Mesenchymal stem cell (in vitro differentiated cells and primary cell): ENCODE measurements around the gene BEST1.

Experiments used
- DNase-seq: peaks from one replicate; pipeline ENCODE4 v3.0.0-alpha.2; 2013
- H2AFZ ChIP-seq: one replicate; pipeline ENCODE4 v1.6.1; 2013; ENCODE audit warnings: low read depth, mild to moderate bottlenecking, control low read depth, inconsistent platforms, low read length, moderate library complexity
- H2AK5ac ChIP-seq: 2 replicates; pipeline ENCODE4 v1.6.1; 2013; ENCODE audit warnings: low read length, moderate library complexity, mild to moderate bottlenecking, inconsistent platforms; ENCODE audit not compliant: severe bottlenecking
- H2BK120ac ChIP-seq: one replicate; pipeline ENCODE4 v1.6.1; 2013; ENCODE audit warnings: low read depth, mild to moderate bottlenecking, inconsistent platforms, low read length, moderate library complexity
- H2BK12ac ChIP-seq, 2 experiments: one replicate each; pipeline ENCODE4 v1.6.1; 2013; ENCODE audit warnings: inconsistent platforms in 2 of 2, low read length in 2 of 2, mild to moderate bottlenecking in 2 of 2, moderate library complexity in 2 of 2, control low read depth in 1 of 2
- H2BK15ac ChIP-seq: one replicate; pipeline ENCODE4 v1.6.1; 2013; ENCODE audit warnings: mild to moderate bottlenecking, low read depth, inconsistent platforms; ENCODE audit not compliant: poor library complexity, severe bottlenecking
- H2BK5ac ChIP-seq: 2 replicates; pipeline ENCODE4 v1.6.1; 2013; ENCODE audit warnings: low read depth, mild to moderate bottlenecking, low read length, control low read depth, inconsistent platforms; ENCODE audit not compliant: poor library complexity, severe bottlenecking
- H3K14ac ChIP-seq, 2 experiments: one replicate each; pipeline ENCODE4 v1.6.1; 2013; ENCODE audit warnings: inconsistent platforms in 2 of 2, low read length in 2 of 2, control low read depth in 1 of 2, mild to moderate bottlenecking in 1 of 2, moderate library complexity in 1 of 2
- H3K18ac ChIP-seq, 2 experiments: one replicate each; pipeline ENCODE4 v1.6.1; 2013; ENCODE audit warnings: inconsistent platforms in 2 of 2, low read length in 2 of 2, control low read depth in 1 of 2, low read depth in 1 of 2, mild to moderate bottlenecking in 1 of 2
- H3K23ac ChIP-seq, 2 experiments: one replicate each; pipeline ENCODE4 v1.6.1; 2013; ENCODE audit warnings: inconsistent platforms in 2 of 2, low read length in 2 of 2, mild to moderate bottlenecking in 2 of 2, moderate library complexity in 2 of 2, control low read depth in 1 of 2
- H3K27ac ChIP-seq: 2 replicates; pipeline ENCODE4 v1.5.1; 2013; ENCODE audit warnings: mild to moderate bottlenecking, moderate library complexity, low read length, control low read depth, inconsistent platforms; ENCODE audit not compliant: poor library complexity, severe bottlenecking
- H3K27me3 ChIP-seq, 2 experiments: 2 replicates each; pipeline versions ENCODE4 v1.6.1 to v1.7.0; 2013; ENCODE audit warnings: low read length in 2 of 2, mild to moderate bottlenecking in 2 of 2, moderate library complexity in 2 of 2, control low read depth in 1 of 2, inconsistent platforms in 1 of 2; ENCODE audit not compliant: control insufficient read depth in 1 of 2, insufficient read depth in 1 of 2
- H3K36me3 ChIP-seq, 2 experiments: 2 replicates each; pipeline versions ENCODE4 v1.6.1 to v1.7.0; 2013; ENCODE audit warnings: low read length in 2 of 2, control low read depth in 1 of 2, inconsistent platforms in 1 of 2, low read depth in 1 of 2, mild to moderate bottlenecking in 1 of 2; ENCODE audit not compliant: insufficient read depth in 2 of 2, control insufficient read depth in 1 of 2
- H3K4ac ChIP-seq, 2 experiments: one replicate each; pipeline ENCODE4 v1.6.1; 2013; ENCODE audit warnings: inconsistent platforms in 2 of 2, low read length in 2 of 2, mild to moderate bottlenecking in 2 of 2, moderate library complexity in 2 of 2, control low read depth in 1 of 2, low read depth in 1 of 2
- H3K4me1 ChIP-seq: 2 replicates; pipeline ENCODE4 v1.6.1; 2013; ENCODE audit warnings: low read depth, low read length, control low read depth; ENCODE audit not compliant: control insufficient read depth, insufficient read depth
- H3K4me2 ChIP-seq: 2 replicates; pipeline ENCODE4 v1.6.1; 2013; ENCODE audit warnings: low read length, mild to moderate bottlenecking, inconsistent platforms; ENCODE audit not compliant: poor library complexity, severe bottlenecking
- H3K4me3 ChIP-seq, 2 experiments: 2 replicates each; pipeline versions ENCODE4 v1.5.1 to v1.7.0; 2013; ENCODE audit warnings: low read length in 2 of 2, mild to moderate bottlenecking in 2 of 2, control low read depth in 1 of 2, low read depth in 1 of 2; ENCODE audit not compliant: insufficient read depth in 1 of 2
- H3K79me1 ChIP-seq: replicated peaks from 2 replicates; pipeline ENCODE4 v1.6.1; 2013; ENCODE audit warnings: mild to moderate bottlenecking, control low read depth, low read length, inconsistent platforms; ENCODE audit not compliant: poor library complexity, severe bottlenecking
- H3K9ac ChIP-seq: 2 replicates; pipeline ENCODE4 v1.7.0; 2013; ENCODE audit warnings: mild to moderate bottlenecking, low read length, moderate library complexity
- H3K9me3 ChIP-seq: 2 replicates; pipeline ENCODE4 v1.7.0; 2013; ENCODE audit warnings: mild to moderate bottlenecking, low read length; ENCODE audit not compliant: control insufficient read depth
- H4K8ac ChIP-seq: one replicate; pipeline ENCODE4 v1.6.1; 2013; ENCODE audit warnings: inconsistent platforms, mild to moderate bottlenecking, low read length, moderate library complexity
- H4K91ac ChIP-seq: one replicate; pipeline ENCODE4 v1.6.1; 2013; ENCODE audit warnings: mild to moderate bottlenecking, low read length, inconsistent platforms
- WGBS: methylation state at CpG from one replicate; pipeline ENCODE4 v1.1.7; 2013; ENCODE audit warnings: mixed read lengths; 5-methylcytosine and 5-hydroxymethylcytosine counted together

The BEST1 gene

GRCh38 chr11:61973476-61974162, 23.5 kb downstream of the BEST1 start:
- WGBS, result 91% methylated on average over 10 of the region's 10 CpGs
- peaks cover under 1% of the 10 kb centered on the region for H3K79me1 ChIP-seq

GRCh38 chr11:61974766-61975631, 24.8 kb downstream of the BEST1 start:
- H3K14ac ChIP-seq, result peak overlapping the region in 1 of 2 experiments; percentile 79
- H2AK5ac ChIP-seq, result no peak overlapping the region
- peak overlapping the region in 1 of 2 experiments; percentile 33 for H3K4me3 ChIP-seq
- no peaks in the 10 kb centered on the region for H3K36me3 ChIP-seq
- peak overlapping the region; percentile 74 for H4K91ac ChIP-seq
- peak overlapping the region; percentile 52 to 78 for H3K18ac ChIP-seq
- no peak overlapping the region for H3K4me2 ChIP-seq
- H3K27me3 ChIP-seq, result no peaks in the 10 kb centered on the region
- peaks cover 28% of the 10 kb centered on the region for H3K4me1 ChIP-seq
- H4K8ac ChIP-seq, result peak overlapping the region; percentile 32
- H2BK5ac ChIP-seq, result no peak overlapping the region
- H2BK12ac ChIP-seq, result peak overlapping the region; percentile 65 to 97
- H2AFZ ChIP-seq, result no peak overlapping the region
- DNase-seq, result no peak
- H3K4ac ChIP-seq, result peak overlapping the region; percentile 46 to 56
- H3K9me3 ChIP-seq, result no peaks in the 10 kb centered on the region
- 93% methylated on average over 13 of the region's 14 CpGs for WGBS
- H3K9ac ChIP-seq, result no peak overlapping the region
- H2BK120ac ChIP-seq, result peak overlapping the region; percentile 43
- no peak overlapping the region for H3K27ac ChIP-seq
- H2BK15ac ChIP-seq, result peak overlapping the region; percentile 85
- no peaks in the 10 kb centered on the region for H3K79me1 ChIP-seq
- H3K23ac ChIP-seq, result peak overlapping the region in 1 of 2 experiments; percentile 49

More at GRCh38 chr11:61973476-61974162, 23.5 kb downstream of the BEST1 start:
- H2BK15ac ChIP-seq, result peak overlapping the region; percentile 52
- no peak overlapping the region for H3K4me3 ChIP-seq
- DNase-seq, result peak; percentile 33
- H3K18ac ChIP-seq, result peak overlapping the region; percentile 76 to 94
- H3K4me2 ChIP-seq, result no peak overlapping the region
- H2AFZ ChIP-seq, result no peak overlapping the region
- peak overlapping the region; percentile 81 to 99 for H2BK12ac ChIP-seq
- no peak overlapping the region for H2BK5ac ChIP-seq
- H4K91ac ChIP-seq, result peak overlapping the region; percentile 87
- peak overlapping the region in 1 of 2 experiments; percentile 88 for H3K14ac ChIP-seq
- H3K4me1 ChIP-seq, result peaks cover 28% of the 10 kb centered on the region
- peak overlapping the region; percentile 92 for H3K9ac ChIP-seq
- H3K36me3 ChIP-seq, result no peaks in the 10 kb centered on the region
- H2AK5ac ChIP-seq, result peak overlapping the region; percentile 52
- H4K8ac ChIP-seq, result peak overlapping the region; percentile 88
- peak overlapping the region; percentile 54 to 97 for H3K4ac ChIP-seq
- no peaks in the 10 kb centered on the region for H3K9me3 ChIP-seq
- H3K27ac ChIP-seq, result peak overlapping the region; percentile 86
- H3K27me3 ChIP-seq, result no peaks in the 10 kb centered on the region
- no peak overlapping the region for H3K23ac ChIP-seq
- H2BK120ac ChIP-seq, result peak overlapping the region; percentile 83

DNA sequence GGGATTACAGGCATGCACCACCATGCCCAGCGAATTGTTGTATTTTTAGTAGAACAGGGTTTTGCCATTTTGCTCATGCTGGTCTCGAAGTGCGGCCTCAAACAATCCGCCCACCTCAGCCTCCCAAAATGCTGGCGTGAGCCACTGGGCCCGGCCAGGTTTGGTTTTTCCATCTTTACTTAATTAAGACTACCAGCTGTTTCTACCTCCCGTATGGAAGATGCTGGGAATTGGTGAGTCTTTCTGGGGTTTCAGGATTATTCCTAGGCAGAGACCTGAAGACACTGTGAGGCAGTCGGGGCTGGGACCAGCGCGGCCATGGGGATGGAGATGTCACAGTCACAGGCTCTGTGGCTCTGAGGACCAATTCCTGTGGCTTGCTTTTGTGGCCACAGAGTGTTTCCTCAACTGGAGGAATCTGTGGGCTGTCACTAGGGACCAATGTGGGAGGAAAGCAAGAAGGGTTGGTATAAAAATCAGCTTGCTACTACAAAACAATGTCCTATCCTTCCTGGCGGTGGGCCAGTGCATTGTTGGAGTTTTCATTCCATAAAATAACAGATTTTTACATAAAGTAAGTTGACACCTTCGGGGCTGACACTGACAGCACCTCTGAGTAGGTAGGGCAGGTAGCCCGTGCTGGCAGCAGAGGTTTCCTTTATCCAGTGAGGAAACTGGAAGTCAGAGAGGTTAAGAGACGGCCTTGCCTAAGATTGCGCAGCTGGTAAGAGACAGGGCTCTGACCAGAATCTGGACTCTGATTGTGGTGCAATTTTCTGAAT, 25.7 kb downstream of the BEST1 start:
- no peak overlapping the region for H4K8ac ChIP-seq
- no peak overlapping the region for H2AK5ac ChIP-seq
- peak overlapping the region; percentile 24 to 43 for H3K4ac ChIP-seq
- peak overlapping the region; percentile 49 to 97 for H2BK12ac ChIP-seq
- peak overlapping the region; percentile 2 for H2BK15ac ChIP-seq
- no peaks in the 10 kb centered on the region for H3K36me3 ChIP-seq
- H3K27ac ChIP-seq, result no peak overlapping the region
- H2BK5ac ChIP-seq, result no peak overlapping the region
- H3K27me3 ChIP-seq, result no peaks in the 10 kb centered on the region
- H3K18ac ChIP-seq, result peak overlapping the region in 1 of 2 experiments; percentile 45
- H4K91ac ChIP-seq, result no peak overlapping the region
- H3K14ac ChIP-seq, result no peak overlapping the region
- H3K4me1 ChIP-seq, result peaks cover 26% of the 10 kb centered on the region
- 97% methylated on average over 12 of the region's 15 CpGs for WGBS
- H3K9ac ChIP-seq, result no peak overlapping the region
- no peak overlapping the region for H3K4me3 ChIP-seq
- peak overlapping the region in 1 of 2 experiments; percentile 14 for H3K23ac ChIP-seq
- no peak overlapping the region for H3K4me2 ChIP-seq
- no peaks in the 10 kb centered on the region for H3K79me1 ChIP-seq
- DNase-seq, result no peak
- no peak overlapping the region for H2BK120ac ChIP-seq
- no peak overlapping the region for H2AFZ ChIP-seq
- no peaks in the 10 kb centered on the region for H3K9me3 ChIP-seq
